ENCODE data around the gene FHIP2A.

GRCh38 chr10:114855776-114856543 is 34.4 kb downstream of the FHIP2A start:
- no peak for TF ChIP-seq CTCF (IDR thresholded peaks at IDR 0.05; ENCODE audit: borderline replicate concordance, extremely low read depth, low read length, poor library complexity, severe bottlenecking)
- TF ChIP-seq EZH2 (IDR thresholded peaks at IDR 0.05; ENCODE audit: borderline replicate concordance, low read depth, low read length, severe bottlenecking) = no peak

Data from DND-41 (cell line).